ENCODE data around the gene GPC6.

DNA sequence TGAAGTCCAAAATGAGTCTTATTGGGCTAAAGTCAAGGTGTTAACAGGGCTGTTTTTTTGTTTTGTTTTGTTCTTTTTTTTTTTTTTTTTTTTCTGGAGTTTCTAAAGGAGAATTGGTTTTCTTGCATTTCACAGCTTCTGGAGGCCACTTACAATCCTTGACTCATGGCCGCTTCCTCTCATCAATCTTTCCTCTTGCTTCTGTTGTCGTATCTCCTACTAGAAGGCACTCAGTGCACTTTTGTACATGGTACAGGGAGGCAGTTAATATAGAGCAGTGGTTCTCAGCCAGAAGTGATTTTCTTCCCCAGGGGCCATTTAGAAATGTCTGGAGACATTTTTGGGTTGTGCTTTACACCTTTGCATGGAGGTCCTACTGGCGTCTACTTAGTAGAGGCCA lies 706.3 kb downstream of the GPC6 start:
- TF ChIP-seq POLR2AphosphoS5 (IDR thresholded peaks at IDR 0.05) (no peak), MXI1 (conservative IDR thresholded peaks at IDR 0.05; ENCODE audit: poor library complexity, severe bottlenecking) (no peak), EZH2 (IDR thresholded peaks at IDR 0.05; ENCODE audit: borderline replicate concordance, insufficient read depth, low read length, poor library complexity, severe bottlenecking) (no peak), RAD21 (conservative IDR thresholded peaks at IDR 0.05) (no peak)
- TF ChIP-seq, protein P1, sequence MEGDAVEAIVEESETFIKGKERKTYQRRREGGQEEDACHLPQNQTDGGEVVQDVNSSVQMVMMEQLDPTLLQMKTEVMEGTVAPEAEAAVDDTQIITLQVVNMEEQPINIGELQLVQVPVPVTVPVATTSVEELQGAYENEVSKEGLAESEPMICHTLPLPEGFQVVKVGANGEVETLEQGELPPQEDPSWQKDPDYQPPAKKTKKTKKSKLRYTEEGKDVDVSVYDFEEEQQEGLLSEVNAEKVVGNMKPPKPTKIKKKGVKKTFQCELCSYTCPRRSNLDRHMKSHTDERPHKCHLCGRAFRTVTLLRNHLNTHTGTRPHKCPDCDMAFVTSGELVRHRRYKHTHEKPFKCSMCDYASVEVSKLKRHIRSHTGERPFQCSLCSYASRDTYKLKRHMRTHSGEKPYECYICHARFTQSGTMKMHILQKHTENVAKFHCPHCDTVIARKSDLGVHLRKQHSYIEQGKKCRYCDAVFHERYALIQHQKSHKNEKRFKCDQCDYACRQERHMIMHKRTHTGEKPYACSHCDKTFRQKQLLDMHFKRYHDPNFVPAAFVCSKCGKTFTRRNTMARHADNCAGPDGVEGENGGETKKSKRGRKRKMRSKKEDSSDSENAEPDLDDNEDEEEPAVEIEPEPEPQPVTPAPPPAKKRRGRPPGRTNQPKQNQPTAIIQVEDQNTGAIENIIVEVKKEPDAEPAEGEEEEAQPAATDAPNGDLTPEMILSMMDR (IDR thresholded peaks at IDR 0.05; ENCODE audit: poor library complexity, severe bottlenecking): no peak
- TF ChIP-seq, protein P2, sequence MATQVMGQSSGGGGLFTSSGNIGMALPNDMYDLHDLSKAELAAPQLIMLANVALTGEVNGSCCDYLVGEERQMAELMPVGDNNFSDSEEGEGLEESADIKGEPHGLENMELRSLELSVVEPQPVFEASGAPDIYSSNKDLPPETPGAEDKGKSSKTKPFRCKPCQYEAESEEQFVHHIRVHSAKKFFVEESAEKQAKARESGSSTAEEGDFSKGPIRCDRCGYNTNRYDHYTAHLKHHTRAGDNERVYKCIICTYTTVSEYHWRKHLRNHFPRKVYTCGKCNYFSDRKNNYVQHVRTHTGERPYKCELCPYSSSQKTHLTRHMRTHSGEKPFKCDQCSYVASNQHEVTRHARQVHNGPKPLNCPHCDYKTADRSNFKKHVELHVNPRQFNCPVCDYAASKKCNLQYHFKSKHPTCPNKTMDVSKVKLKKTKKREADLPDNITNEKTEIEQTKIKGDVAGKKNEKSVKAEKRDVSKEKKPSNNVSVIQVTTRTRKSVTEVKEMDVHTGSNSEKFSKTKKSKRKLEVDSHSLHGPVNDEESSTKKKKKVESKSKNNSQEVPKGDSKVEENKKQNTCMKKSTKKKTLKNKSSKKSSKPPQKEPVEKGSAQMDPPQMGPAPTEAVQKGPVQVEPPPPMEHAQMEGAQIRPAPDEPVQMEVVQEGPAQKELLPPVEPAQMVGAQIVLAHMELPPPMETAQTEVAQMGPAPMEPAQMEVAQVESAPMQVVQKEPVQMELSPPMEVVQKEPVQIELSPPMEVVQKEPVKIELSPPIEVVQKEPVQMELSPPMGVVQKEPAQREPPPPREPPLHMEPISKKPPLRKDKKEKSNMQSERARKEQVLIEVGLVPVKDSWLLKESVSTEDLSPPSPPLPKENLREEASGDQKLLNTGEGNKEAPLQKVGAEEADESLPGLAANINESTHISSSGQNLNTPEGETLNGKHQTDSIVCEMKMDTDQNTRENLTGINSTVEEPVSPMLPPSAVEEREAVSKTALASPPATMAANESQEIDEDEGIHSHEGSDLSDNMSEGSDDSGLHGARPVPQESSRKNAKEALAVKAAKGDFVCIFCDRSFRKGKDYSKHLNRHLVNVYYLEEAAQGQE (IDR thresholded peaks at IDR 0.05; ENCODE audit: borderline replicate concordance): no peak

Data from neural cell (in vitro differentiated cells).